ENCODE measurements around the gene IRF2BP2. TPM values are rescaled to one million over a fixed set of nuclear protein-coding genes. Genes with fewer than 3 reads are reported as not detected.
A peak's percentile ranks its signal among the peaks of the same experiment; 100 is the strongest.

Gene IRF2BP2
- total RNA-seq, 1 donor from 2014 or later, result 206 TPM

DNA sequence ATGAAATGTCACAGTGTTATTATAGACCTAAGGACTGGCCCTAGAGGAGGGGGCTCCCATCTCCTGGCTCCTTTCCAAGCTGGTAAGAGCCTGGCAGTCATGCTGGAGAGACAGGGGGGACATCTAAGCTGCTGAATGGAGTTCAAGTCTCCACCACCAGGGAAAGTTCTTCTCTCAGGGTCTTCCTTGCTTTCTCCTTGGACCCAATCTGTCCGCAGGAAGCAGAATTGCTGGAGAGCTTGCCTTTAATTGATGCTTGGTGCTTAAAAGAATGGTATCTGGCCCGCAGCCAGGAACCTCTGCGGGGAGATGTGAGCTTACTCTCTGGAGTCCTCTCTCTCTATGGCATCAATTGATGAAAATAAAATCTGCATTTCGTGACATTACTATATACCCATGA, 25.1 kb downstream of the IRF2BP2 start:
- Mint-ChIP-seq H3K4me1 (peaks cover 17% of the 10 kb centered on the region), H3K27me3 (no peaks in the 10 kb centered on the region)

DNA sequence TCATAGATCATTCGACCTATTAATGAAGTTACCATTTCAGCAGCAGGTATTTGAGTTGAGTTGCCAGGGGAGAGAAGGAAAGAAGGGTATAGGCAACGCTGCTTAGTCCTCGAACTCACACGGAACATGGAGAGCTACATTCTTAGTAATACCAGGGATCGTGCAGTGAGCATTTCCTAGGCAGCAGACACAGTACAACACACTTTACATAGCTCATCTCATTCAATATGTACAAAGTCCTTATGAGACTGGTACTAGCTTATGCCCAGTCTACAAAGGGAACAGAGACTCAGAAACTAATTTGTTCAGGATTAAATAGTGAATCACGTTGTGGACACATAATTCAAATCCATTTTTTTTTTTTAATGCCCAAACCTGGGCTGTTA, 25.6 kb downstream of the IRF2BP2 start:
- DNase-seq, result no peak
- Mint-ChIP-seq H3K9me3 (peaks cover 3% of the 10 kb centered on the region), H3K27ac (no peak overlapping the region), H3K36me3 (ENCODE audit: low read depth) (no peaks in the 10 kb centered on the region), H3K27me3 (no peaks in the 10 kb centered on the region), H3K4me3 (no peak overlapping the region), H3K4me1 (peaks cover 17% of the 10 kb centered on the region)
- intact Hi-C loops (cut with micrococcal nuclease), result no loop called here

More for the DNA sequence above, 25.1 kb downstream of the IRF2BP2 start:
- Mint-ChIP-seq H3K9me3 (peaks cover 3% of the 10 kb centered on the region), H3K4me3 (no peak overlapping the region), H3K27ac (no peak overlapping the region), H3K36me3 (ENCODE audit: low read depth) (no peaks in the 10 kb centered on the region)
- DNase-seq, result no peak
- intact Hi-C loops (cut with micrococcal nuclease), result no loop called here

DNA sequence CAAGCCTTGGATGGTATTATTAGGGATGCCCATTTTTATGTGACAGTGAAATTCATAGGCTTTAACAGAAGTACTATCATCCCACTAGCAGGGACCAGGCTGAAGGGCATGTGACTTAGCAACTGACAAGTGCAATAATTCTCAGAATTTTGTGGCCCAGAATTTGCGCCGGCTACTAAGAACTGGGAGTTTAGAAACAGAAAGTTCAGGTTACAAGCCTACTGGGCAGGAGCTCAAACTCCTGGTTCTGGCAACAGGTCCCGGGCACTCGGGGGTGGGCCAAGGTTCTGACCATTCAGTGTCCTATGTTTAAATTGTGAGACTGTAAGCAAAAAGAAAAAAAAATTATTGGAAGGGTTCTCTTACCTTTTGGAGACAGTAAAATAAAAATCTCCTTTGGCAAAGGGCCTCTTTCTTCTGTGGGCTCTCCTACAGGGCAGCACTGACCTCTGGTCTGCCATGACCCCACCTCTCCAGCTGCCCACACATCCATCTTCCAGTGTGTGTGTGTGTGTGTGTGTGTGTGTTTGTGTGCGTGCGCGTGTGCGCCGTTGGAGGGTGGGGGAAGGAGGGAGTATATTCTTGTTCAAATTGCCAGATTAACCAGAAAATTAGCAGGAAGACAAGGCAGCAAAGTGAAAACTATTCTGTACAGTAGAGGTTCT, 26.1 kb downstream of the IRF2BP2 start:
- DNase-seq, result peak; percentile 72
- intact Hi-C loops (cut with micrococcal nuclease), result no loop called here
- Mint-ChIP-seq H3K4me1 (peaks cover 17% of the 10 kb centered on the region), H3K27me3 (no peaks in the 10 kb centered on the region), H3K4me3 (no peak overlapping the region), H3K36me3 (ENCODE audit: low read depth) (no peaks in the 10 kb centered on the region), H3K27ac (no peak overlapping the region), H3K9me3 (peaks cover 3% of the 10 kb centered on the region)

DNA sequence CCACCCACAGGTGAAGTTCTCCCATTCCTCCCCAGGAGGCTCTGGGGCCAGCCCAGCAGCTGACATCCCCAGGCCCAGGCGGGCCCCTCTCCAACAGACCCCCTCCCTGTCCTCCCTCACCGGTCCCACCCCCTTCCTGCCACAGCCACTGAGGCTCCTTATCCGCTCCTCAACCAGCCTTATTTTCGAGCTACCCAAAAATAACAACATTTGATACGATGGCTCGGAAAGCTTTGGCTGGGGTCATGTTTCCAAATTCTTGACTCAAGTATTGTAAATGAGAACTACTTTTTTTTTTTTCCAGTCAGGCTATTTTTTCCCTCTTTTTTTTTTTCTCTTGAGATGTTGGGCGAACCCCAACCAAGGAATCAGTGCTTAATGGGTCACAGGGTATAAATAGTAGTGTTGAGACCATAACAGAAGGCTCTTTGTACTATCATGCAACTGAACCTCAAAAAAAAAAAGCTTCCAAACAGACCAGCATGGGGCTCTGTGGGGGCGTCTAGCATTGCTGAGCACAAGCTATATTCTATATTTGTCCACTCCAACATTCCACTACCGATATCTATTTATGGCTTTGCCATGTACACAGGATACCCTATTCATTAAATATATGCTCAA, 27.2 kb downstream of the IRF2BP2 start:
- intact Hi-C loops (cut with micrococcal nuclease), result no loop called here
- Mint-ChIP-seq H3K27me3 (peaks cover 3% of the 10 kb centered on the region), H3K27ac (no peak overlapping the region)

DNA sequence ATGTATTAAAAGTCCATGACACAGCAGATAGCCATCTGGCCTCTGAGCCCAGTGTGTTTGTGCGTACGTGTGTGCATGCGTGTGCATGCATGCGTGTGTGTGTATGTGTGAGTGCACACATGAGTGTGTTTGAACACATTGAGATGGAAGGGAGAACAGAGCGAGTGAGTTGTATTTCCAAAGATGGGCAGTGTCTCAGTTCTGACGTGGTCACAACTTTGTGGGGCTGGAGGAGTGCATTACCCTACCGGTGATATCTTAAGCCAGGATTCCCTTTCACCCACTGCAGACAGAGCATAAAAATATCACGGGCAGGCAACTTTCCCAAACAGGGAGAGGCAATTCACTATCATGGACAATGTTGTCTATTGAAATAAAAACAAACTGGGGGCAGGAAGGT, 27.8 kb downstream of the IRF2BP2 start:
- H3K4me1 Mint-ChIP-seq, result peaks cover 18% of the 10 kb centered on the region
- intact Hi-C loops (cut with micrococcal nuclease), result no loop called here

More for the DNA sequence above, 27.2 kb downstream of the IRF2BP2 start:
- Mint-ChIP-seq H3K36me3 (ENCODE audit: low read depth) (no peaks in the 10 kb centered on the region), H3K9me3 (peaks cover 3% of the 10 kb centered on the region), H3K4me3 (no peak overlapping the region), H3K4me1 (peaks cover 18% of the 10 kb centered on the region)
- DNase-seq, result no peak

DNA sequence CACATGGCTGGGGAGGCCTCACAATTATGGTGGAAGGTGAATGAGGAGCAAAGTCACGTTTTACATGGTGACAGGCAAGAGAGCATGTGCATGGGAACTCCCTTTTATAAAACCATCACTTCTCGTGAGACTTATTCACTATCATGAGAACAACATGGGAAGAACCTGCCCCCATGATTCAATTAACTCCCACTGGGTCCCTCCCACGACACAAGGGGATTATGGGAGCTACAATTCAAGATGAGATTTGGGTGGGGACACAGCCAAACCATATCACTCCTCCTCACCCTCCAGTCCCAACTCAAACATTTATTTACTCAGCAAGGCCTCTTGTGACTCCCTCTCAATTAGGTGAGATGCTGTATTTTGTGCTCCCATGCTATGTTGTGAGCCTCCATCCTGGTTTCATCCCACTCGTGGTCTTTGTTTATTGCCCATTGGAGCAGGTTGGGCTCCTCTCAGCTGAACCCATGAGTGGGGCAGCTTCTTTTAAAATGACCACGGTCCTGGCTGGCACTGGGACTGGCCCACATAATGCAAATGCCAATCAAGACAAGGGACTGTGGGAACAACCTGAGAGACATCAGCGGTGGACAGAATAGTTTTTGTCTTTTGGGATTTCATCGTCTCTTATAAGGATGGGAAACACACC, 28.8 kb downstream of the IRF2BP2 start:
- intact Hi-C loops (cut with micrococcal nuclease), result no loop called here
- H3K4me1 Mint-ChIP-seq, result peaks cover 18% of the 10 kb centered on the region
- H3K27ac Mint-ChIP-seq, result no peak overlapping the region
- no peak for DNase-seq
- no peak overlapping the region for H3K4me3 Mint-ChIP-seq
- H3K36me3 Mint-ChIP-seq (ENCODE audit: low read depth), result no peaks in the 10 kb centered on the region
- peaks cover 3% of the 10 kb centered on the region for H3K9me3 Mint-ChIP-seq
- peaks cover 3% of the 10 kb centered on the region for H3K27me3 Mint-ChIP-seq

More for the DNA sequence above, 27.8 kb downstream of the IRF2BP2 start:
- H3K27ac Mint-ChIP-seq, result no peak overlapping the region
- peaks cover 3% of the 10 kb centered on the region for H3K27me3 Mint-ChIP-seq
- no peaks in the 10 kb centered on the region for H3K36me3 Mint-ChIP-seq (ENCODE audit: low read depth)
- DNase-seq, result no peak
- H3K4me3 Mint-ChIP-seq, result no peak overlapping the region
- peaks cover 3% of the 10 kb centered on the region for H3K9me3 Mint-ChIP-seq

DNA sequence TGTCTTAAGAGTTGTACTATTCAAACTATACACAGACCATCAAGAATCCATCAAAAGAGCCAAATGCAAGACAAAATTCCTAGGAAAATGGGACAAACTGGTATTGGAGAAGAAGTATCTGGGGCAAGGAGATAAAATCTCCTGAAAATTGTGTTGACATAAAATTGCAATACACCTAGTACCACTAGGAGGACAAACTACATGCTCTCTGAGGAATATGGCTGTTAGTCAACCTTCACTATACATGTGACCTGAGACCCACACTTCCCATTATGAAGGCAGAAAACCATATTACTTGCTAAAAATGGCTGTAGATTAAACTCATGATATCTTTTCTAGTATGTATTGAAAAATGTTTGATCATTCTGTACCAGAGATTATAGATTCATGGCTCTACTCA, 30.0 kb downstream of the IRF2BP2 start:
- Mint-ChIP-seq H3K36me3 (ENCODE audit: low read depth) (no peaks in the 10 kb centered on the region), H3K27ac (no peak overlapping the region), H3K4me3 (no peak overlapping the region), H3K4me1 (peaks cover 18% of the 10 kb centered on the region), H3K9me3 (peaks cover 3% of the 10 kb centered on the region), H3K27me3 (peaks cover 3% of the 10 kb centered on the region)
- DNase-seq, result no peak
- intact Hi-C loops (cut with micrococcal nuclease), result no loop called here

DNA sequence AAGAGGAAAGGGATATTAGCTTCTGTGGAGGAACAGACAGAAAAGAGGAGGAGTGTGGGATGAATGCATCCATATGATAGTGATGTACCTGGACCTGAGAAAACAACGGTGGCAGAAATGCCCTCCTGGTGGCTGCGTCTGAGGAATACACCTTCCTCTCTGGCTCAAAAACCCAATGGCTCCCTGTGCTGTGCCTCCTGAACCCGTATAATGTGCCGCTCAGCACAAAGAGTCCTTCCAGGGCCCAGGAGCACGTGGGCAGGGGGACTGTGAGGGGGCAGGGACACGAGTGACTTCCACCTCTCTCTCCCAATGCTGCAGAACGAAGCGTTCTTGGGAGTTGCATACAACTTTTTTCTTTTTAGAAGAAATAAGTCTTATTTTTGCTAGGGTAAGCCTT, 31.2 kb downstream of the IRF2BP2 start:
- Mint-ChIP-seq H3K36me3 (ENCODE audit: low read depth) (no peaks in the 10 kb centered on the region), H3K9me3 (peaks cover 3% of the 10 kb centered on the region), H3K27ac (no peak overlapping the region)

DNA sequence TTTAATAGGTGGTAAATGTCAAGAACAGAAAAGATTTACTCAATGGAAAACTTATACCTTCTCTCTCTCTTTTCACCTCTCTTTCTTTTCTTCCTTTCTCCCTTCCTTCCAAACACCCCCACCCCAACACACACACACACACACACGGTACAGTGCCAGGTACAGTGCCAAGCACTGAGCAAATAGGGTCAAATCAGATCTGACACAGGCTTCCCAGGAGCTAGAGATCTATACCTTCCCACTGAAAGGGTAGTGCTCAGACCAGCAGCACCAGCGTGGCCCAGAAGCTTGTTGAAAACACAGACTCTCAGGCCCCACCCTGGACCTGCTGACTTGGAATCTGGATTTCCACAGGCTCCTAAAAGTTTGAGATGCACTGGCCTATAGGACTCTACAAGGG, 31.9 kb downstream of the IRF2BP2 start:
- intact Hi-C loops (cut with micrococcal nuclease), result no loop called here
- Mint-ChIP-seq H3K9me3 (peaks cover 3% of the 10 kb centered on the region), H3K4me3 (no peak overlapping the region), H3K36me3 (ENCODE audit: low read depth) (no peaks in the 10 kb centered on the region), H3K27me3 (peaks cover 3% of the 10 kb centered on the region), H3K27ac (no peak overlapping the region), H3K4me1 (peaks cover 13% of the 10 kb centered on the region)
- no peak for DNase-seq

More for the DNA sequence above, 31.2 kb downstream of the IRF2BP2 start:
- H3K27me3 Mint-ChIP-seq, result peaks cover 3% of the 10 kb centered on the region
- DNase-seq, result no peak
- intact Hi-C loops (cut with micrococcal nuclease), result no loop called here
- H3K4me1 Mint-ChIP-seq, result peaks cover 15% of the 10 kb centered on the region
- no peak overlapping the region for H3K4me3 Mint-ChIP-seq

DNA sequence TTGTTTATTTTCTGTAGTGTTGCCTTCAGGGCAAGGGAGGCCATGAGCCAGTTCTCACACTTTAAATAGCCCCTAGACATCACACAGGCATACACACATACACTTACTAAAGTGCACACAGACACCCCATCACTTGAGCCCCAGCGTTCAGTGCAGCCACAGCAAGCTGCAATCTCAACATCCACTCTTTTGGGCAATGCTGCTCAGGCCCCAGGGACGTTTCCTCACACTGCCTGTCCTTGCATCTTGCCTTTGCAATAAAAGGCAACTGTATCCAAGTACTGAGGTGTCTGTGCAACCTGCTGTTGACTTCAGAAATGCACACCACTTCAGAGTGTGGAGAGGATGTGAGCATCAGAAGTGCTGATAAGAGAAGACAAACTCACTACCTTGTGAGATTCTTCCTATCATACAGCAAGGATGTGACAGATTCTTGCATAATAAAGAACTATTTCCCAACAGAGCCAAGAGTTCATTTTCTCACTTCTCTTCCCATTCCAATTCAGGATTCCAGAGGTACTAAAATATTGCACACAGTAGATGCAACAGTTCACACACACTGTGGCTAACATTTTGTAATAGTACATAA, 36.2 kb downstream of the IRF2BP2 start:
- intact Hi-C loops (cut with micrococcal nuclease), result no loop called here
- H3K36me3 Mint-ChIP-seq (ENCODE audit: low read depth), result no peaks in the 10 kb centered on the region
- DNase-seq, result no peak
- no peak overlapping the region for H3K4me3 Mint-ChIP-seq
- no peak overlapping the region for H3K27ac Mint-ChIP-seq
- H3K27me3 Mint-ChIP-seq, result peaks cover 3% of the 10 kb centered on the region
- peaks cover 6% of the 10 kb centered on the region for H3K4me1 Mint-ChIP-seq
- no peaks in the 10 kb centered on the region for H3K9me3 Mint-ChIP-seq

DNA sequence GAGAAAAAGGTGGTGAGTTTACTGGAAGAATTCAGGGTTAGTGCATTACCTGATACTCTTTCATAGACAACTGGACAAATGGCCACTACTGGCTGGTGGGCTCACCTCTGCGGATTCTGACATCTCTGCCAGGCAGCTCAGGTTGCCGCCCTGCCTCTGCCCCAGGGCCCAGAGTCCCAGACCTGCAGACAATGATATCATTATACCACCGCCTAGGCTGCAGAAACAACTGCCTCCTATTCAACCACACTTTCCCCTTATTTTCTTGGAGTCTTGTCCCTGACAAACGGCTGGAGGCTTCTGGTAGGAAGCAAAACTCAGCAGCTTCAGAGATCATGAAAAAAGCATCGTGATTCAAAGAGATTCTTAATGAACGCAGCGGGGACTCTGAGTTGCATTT, 37.0 kb downstream of the IRF2BP2 start:
- Mint-ChIP-seq H3K4me1 (peaks cover 5% of the 10 kb centered on the region), H3K27me3 (peaks cover under 1% of the 10 kb centered on the region), H3K36me3 (ENCODE audit: low read depth) (no peaks in the 10 kb centered on the region), H3K4me3 (no peak overlapping the region), H3K9me3 (no peaks in the 10 kb centered on the region), H3K27ac (no peak overlapping the region)
- no peak for DNase-seq
- intact Hi-C loops (cut with micrococcal nuclease), result no loop called here

DNA sequence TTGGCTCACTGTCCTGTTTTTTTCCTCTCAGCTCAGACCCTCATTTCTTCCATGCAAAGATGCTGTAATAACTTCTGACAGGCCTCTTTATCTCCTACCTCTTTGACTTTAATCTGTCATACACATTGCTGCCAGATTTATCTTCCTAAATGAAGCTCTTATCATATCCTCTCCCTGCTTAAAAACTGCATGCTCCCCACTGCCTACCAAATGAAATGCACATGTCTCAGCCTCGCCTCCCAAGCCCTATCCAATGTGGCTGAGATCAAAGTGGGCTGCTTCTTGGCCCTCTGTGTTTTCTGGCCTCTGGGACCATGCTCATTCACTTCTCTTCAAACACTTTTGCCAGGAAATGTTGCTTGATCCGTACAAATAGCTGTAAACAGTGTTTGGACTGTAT, 38.3 kb downstream of the IRF2BP2 start:
- intact Hi-C loops (cut with micrococcal nuclease), result no loop called here
- H3K4me3 Mint-ChIP-seq, result no peak overlapping the region

DNA sequence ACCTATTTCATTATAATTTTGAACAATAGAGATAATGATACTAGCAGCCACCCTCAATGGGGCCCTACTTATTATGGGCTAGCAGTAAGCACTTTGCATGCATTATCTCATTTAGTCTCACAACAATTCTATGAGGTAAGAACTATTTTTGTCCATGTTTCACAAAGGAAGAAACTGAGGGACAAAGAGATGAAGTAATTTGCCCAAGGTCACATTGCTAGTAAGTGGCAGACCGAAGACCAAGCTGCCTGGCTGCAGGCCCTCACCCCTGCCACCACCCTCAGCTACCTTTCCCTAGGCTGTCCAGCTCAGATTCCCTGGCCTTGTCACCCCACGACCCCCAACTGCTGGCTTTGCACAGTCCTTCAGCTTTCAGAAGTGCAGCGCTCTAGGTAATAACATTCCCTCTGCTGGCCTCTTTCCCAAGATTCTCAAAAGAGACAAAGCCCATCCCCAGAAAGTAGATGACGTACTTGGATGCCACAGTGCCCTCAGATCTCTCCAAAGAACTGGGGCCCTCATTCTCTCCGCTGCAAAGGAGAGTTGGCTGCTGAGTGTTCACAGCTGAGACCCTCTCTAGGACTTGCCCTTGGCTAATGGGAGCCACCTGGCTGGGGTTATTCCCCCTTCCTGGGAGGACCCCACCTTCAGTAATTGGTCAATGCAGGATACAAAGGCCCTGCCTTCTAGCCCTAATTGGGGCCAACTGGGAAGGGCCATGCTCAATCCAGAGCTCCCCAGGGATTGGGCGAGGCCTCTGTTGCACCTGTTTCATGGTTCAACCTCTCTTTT, 39.5 kb downstream of the IRF2BP2 start:
- Mint-ChIP-seq H3K27me3 (no peaks in the 10 kb centered on the region), H3K4me3 (no peak overlapping the region), H3K36me3 (ENCODE audit: low read depth) (no peaks in the 10 kb centered on the region), H3K4me1 (peaks cover 5% of the 10 kb centered on the region), H3K9me3 (peaks cover 4% of the 10 kb centered on the region), H3K27ac (no peak overlapping the region)
- intact Hi-C loops (cut with micrococcal nuclease), result no loop called here
- DNase-seq, result no peak

More for the DNA sequence above, 38.3 kb downstream of the IRF2BP2 start:
- H3K27ac Mint-ChIP-seq, result no peak overlapping the region
- DNase-seq, result no peak
- H3K27me3 Mint-ChIP-seq, result no peaks in the 10 kb centered on the region
- H3K9me3 Mint-ChIP-seq, result peaks cover 4% of the 10 kb centered on the region
- peaks cover 5% of the 10 kb centered on the region for H3K4me1 Mint-ChIP-seq
- no peaks in the 10 kb centered on the region for H3K36me3 Mint-ChIP-seq (ENCODE audit: low read depth)
